Measurements from ENCODE around the gene ZNF362.

DNA sequence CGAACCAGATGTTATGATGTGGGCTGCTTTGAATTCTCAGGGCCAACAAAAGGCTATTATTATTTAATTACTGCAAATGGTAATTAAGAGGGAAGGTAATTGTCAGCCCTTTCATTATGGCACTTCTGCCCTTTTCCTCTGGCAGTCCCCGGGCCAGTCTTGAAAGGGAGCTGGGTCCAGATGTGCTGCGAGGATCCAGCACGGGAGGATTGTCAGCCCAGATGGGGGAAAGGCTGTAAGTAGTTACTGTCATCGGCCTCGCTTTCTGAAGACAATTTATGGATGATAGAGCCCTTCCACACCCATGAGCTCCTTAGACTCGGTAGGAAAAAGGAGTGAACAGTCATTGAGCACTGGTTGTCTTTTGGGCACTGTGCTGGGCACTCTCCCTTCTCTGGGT, 8.7 kb upstream of the ZNF362 start:
- TF ChIP-seq EZH2 (IDR thresholded peaks at IDR 0.05; ENCODE audit: insufficient read depth, poor library complexity, severe bottlenecking) (no peak), EZH2phosphoT487 (IDR thresholded peaks at IDR 0.05; ENCODE audit: insufficient read depth, low read depth) (no peak)
